Measurements from ENCODE around the gene B9D2.
"Not testable (repeated sequence)": the region's sequence is repeated elsewhere in the genome, so short reads cannot be mapped to it uniquely, and the experiment has no call there.

DNA sequence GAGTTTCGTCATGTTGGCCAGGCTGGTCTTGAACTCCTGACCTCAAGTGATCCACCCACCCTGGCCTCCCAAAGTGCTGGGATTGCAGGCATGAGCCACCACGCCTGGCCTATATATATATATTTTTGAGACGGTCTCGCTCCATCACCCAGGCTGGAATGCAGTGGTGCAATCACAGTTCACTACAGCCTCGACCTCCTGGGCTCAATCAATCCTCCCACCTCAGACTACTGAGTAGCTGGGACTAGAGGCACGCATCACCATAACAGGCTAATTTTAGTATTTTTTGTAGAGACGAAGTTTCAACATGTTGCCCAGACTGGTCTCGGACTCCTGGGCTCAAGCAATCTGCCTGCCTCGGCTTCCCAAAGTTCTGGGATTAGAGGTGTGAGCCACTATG, 17.0 kb downstream of the B9D2 start:
- not testable (repeated sequence) for TF ChIP-seq CTCF (conservative IDR thresholded peaks at IDR 0.05; ENCODE audit: low read depth, low read length); EZH2 (IDR thresholded peaks at IDR 0.05; ENCODE audit: low read length, unreplicated experiment); EZH2phosphoT487 (IDR thresholded peaks at IDR 0.05; ENCODE audit: borderline replicate concordance, low read length)

Data from PC-3 (cell line).